GM23338 (cell line): Measurements from ENCODE around the gene SYNPO2. TPM values are rescaled to one million over a fixed set of nuclear protein-coding genes. Genes with fewer than 3 reads are reported as not detected.

Experiments used
- ATAC-seq: fragments of 200-7000 bp; cut with Tn5 transposase; 3 replicates; pipeline ENCODE4 v1.9.1; 2020
- DNase-seq: peaks from one replicate; pipeline ENCODE4 v3.0.0-alpha.2; 2015; ENCODE audit warnings: low spot score
- H2AFZ ChIP-seq: fragments of 200-600 bp; sonication (generic); 2 replicates; pipeline ENCODE4 v1.8.0; 2016; ENCODE audit warnings: antibody characterized with exemption, mild to moderate bottlenecking, moderate library complexity
- H3F3A ChIP-seq: fragments of 200-600 bp; sonication (generic); replicated peaks from 2 replicates; pipeline ENCODE4 v1.8.0; 2017; ENCODE audit warnings: antibody characterized with exemption, mixed run types, low read depth
- H3K27ac ChIP-seq: fragments of 200-600 bp; sonication (generic); 2 replicates; pipeline ENCODE4 v1.6.1; 2016; ENCODE audit warnings: low read depth
- H3K27me3 ChIP-seq: fragments of 200-600 bp; sonication (generic); 2 replicates; pipeline ENCODE4 v1.8.0; 2016; ENCODE audit warnings: mild to moderate bottlenecking, mixed run types, moderate library complexity; ENCODE audit not compliant: insufficient read depth
- H3K36me3 ChIP-seq: fragments of 200-600 bp; sonication (generic); 2 replicates; pipeline ENCODE4 v1.8.0; 2016; ENCODE audit warnings: mild to moderate bottlenecking; ENCODE audit not compliant: insufficient read depth
- H3K4me1 ChIP-seq: fragments of 200-600 bp; sonication (generic); 2 replicates; pipeline ENCODE4 v1.8.0; 2016; ENCODE audit warnings: mild to moderate bottlenecking, moderate library complexity; ENCODE audit not compliant: insufficient read depth
- H3K4me2 ChIP-seq: fragments of 200-600 bp; sonication (generic); 2 replicates; pipeline ENCODE4 v1.7.1; 2017; ENCODE audit warnings: mixed run types
- H3K4me3 ChIP-seq: fragments of 200-600 bp; sonication (generic); 2 replicates; pipeline ENCODE4 v1.6.1; 2016; ENCODE audit warnings: mixed run types
- H3K79me2 ChIP-seq: fragments of 200-600 bp; sonication (generic); replicated peaks from 2 replicates; pipeline ENCODE4 v1.8.0; 2017; ENCODE audit warnings: mild to moderate bottlenecking; ENCODE audit not compliant: insufficient read depth
- H3K9me2 ChIP-seq: fragments of 200-600 bp; sonication (generic); 2 replicates; pipeline ENCODE4 v1.8.0; 2017; ENCODE audit not compliant: insufficient read depth
- H4K20me1 ChIP-seq: fragments of 200-600 bp; sonication (generic); replicated peaks from 2 replicates; pipeline ENCODE4 v1.8.0; 2017; ENCODE audit warnings: mild to moderate bottlenecking; ENCODE audit not compliant: insufficient read depth
- H3K27ac Mint-ChIP-seq: 2 replicates; pipeline ENCODE4 v1.8.0; 2020; ENCODE audit warnings: inconsistent platforms, mild to moderate bottlenecking, moderate library complexity, mixed read lengths
- H3K27me3 Mint-ChIP-seq: 3 replicates; pipeline ENCODE4 v1.8.0; 2022; ENCODE audit warnings: low read depth, mild to moderate bottlenecking, moderate library complexity, mixed read lengths, inconsistent platforms; ENCODE audit not compliant: insufficient read depth, poor library complexity
- H3K36me3 Mint-ChIP-seq: 3 replicates; pipeline ENCODE4 v1.8.0; 2021; ENCODE audit warnings: low read depth, mild to moderate bottlenecking, inconsistent platforms, moderate library complexity, mixed read lengths
- H3K4me1 Mint-ChIP-seq: 3 replicates; pipeline ENCODE4 v1.8.0; 2020; ENCODE audit warnings: mild to moderate bottlenecking, inconsistent platforms, mixed read lengths
- H3K4me3 Mint-ChIP-seq: 3 replicates; pipeline ENCODE4 v1.8.0; 2021; ENCODE audit warnings: moderate library complexity, mild to moderate bottlenecking, inconsistent platforms, mixed read lengths
- H3K9me3 Mint-ChIP-seq: 3 replicates; pipeline ENCODE4 v1.8.0; 2020; ENCODE audit warnings: moderate library complexity, mild to moderate bottlenecking, inconsistent platforms, mixed read lengths
- CREB1 ChIP-seq: fragments of 250-450 bp; sonication (Bioruptor Pico); IDR thresholded peaks from 2 replicates; pipeline ENCODE4 v1.5.0; 2020; ENCODE audit warnings: low read depth, mild to moderate bottlenecking, moderate library complexity
- EZH2phosphoT487 ChIP-seq: fragments of 200-600 bp; sonication (generic); IDR thresholded peaks from one replicate; pipeline ENCODE4 v1.8.1; 2018; ENCODE audit warnings: antibody characterized with exemption; ENCODE audit not compliant: unreplicated experiment
- NANOG ChIP-seq: IDR thresholded peaks from 2 replicates; pipeline ENCODE4 v1.6.1; 2016; ENCODE audit warnings: antibody characterized with exemption, borderline replicate concordance
- polyA plus RNA-seq: library from polyadenylated mRNA; unstranded; fragments of >200 nt; fragmentation: Nextera tagmentation; extraction: Ambion mirVana; gene quantifications from 2 replicates; pipeline ENCODE4 v1.2.1, GENCODE V29; 2016
- total RNA-seq: library from RNA; depleted of rRNA; stranded (reverse); fragments of >200 nt; shearing (Covaris generic); gene quantifications from 2 replicates; pipeline ENCODE4 v1.2.3, GENCODE V29; 2014
- TF ChIP-seq, protein P1 (sequence below): IDR thresholded peaks from 2 replicates; pipeline ENCODE4 v1.6.1; 2016; ENCODE audit warnings: antibody characterized with exemption
- TF ChIP-seq, protein P2 (sequence below), 2 experiments: fragments of 200-600 bp in 1 of 2; sonication (generic) in 1 of 2; conservative IDR thresholded peaks; 2 replicates each; pipeline versions ENCODE4 v1.5.1 to v1.6.1; 2016 to 2017; ENCODE audit warnings: antibody characterized with exemption in 2 of 2, low read depth in 2 of 2, mild to moderate bottlenecking in 2 of 2, moderate library complexity in 1 of 2

Gene SYNPO2
- total and polyA plus RNA-seq, 2 experiments from 2014 or later, result 2.1 to 3.4 TPM

DNA sequence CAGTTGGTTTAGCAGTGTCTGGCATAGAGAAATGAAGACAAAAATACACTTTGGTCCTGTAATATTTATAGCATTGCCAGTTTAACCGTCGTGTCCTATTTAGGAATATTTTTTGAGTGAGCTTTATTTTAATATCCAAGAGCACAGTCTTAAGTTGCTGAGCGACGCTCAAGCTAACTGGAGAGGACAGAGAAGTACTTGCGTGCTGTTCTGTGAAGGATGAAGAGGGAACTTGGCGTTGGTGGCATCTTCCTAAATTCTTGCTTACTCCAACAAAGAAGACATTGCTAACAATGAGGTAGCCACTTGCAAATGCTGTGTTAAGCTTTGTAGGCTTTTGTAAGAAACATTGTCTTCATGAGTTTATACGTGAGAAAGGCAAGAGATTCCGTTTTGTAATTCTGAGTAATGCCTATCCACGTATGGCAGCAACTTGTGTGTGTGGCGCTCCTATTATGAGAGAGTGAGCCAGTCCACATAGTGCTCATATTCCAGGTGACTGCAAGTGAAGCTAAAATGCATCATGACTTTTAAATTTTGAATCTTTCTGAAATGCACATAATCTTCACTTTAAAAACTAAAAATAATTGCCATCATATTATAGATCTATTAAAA, 50.6 kb downstream of the SYNPO2 start (continued):
- TF ChIP-seq, protein P1, sequence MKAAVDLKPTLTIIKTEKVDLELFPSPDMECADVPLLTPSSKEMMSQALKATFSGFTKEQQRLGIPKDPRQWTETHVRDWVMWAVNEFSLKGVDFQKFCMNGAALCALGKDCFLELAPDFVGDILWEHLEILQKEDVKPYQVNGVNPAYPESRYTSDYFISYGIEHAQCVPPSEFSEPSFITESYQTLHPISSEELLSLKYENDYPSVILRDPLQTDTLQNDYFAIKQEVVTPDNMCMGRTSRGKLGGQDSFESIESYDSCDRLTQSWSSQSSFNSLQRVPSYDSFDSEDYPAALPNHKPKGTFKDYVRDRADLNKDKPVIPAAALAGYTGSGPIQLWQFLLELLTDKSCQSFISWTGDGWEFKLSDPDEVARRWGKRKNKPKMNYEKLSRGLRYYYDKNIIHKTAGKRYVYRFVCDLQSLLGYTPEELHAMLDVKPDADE, result no peak
- TF ChIP-seq EZH2phosphoT487 (no peak), CREB1 (no peak), NANOG (no peak)

DNA sequence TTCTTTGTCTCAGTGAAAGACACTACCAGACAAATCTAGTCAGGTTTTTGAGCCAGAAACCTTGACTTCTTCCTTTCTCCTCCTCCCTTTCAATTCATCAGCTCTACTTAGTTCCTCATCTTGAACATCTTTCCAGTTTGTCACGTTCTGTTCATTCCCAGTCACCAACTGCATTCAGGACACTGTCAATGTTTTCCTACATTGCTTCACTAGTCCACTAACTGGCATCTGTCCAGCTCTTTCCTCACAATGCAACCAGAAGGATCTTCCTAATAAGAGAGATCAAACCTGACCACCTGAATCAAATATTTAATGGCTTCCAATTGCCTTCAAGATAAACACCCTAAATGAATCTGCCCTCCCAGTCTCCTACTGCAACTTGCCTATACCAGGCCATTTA, 52.5 kb downstream of the SYNPO2 start:
- no peaks in the 10 kb centered on the region for H3K27me3 ChIP-seq
- H3K79me2 ChIP-seq, result no peaks in the 10 kb centered on the region
- H3K4me2 ChIP-seq, result no peak overlapping the region
- ATAC-seq, result no peak
- no peak for DNase-seq
- no peak overlapping the region for H3K4me3 Mint-ChIP-seq
- no peak overlapping the region for H3K27ac Mint-ChIP-seq
- TF ChIP-seq, protein P1, result no peak
- TF ChIP-seq, protein P2, sequence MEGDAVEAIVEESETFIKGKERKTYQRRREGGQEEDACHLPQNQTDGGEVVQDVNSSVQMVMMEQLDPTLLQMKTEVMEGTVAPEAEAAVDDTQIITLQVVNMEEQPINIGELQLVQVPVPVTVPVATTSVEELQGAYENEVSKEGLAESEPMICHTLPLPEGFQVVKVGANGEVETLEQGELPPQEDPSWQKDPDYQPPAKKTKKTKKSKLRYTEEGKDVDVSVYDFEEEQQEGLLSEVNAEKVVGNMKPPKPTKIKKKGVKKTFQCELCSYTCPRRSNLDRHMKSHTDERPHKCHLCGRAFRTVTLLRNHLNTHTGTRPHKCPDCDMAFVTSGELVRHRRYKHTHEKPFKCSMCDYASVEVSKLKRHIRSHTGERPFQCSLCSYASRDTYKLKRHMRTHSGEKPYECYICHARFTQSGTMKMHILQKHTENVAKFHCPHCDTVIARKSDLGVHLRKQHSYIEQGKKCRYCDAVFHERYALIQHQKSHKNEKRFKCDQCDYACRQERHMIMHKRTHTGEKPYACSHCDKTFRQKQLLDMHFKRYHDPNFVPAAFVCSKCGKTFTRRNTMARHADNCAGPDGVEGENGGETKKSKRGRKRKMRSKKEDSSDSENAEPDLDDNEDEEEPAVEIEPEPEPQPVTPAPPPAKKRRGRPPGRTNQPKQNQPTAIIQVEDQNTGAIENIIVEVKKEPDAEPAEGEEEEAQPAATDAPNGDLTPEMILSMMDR (conservative IDR thresholded peaks at IDR 0.05; ENCODE audit: low read depth in 2 of 2), result no peak
- no peaks in the 10 kb centered on the region for H3K36me3 ChIP-seq
- 0 out of 2 replicates have a peak, but pooled peaks cover 5% of the 10 kb centered on the region for H3K9me2 ChIP-seq
- H3F3A ChIP-seq, result no peaks in the 10 kb centered on the region
- no peaks in the 10 kb centered on the region for H3K36me3 Mint-ChIP-seq
- no peak overlapping the region for H3K27ac ChIP-seq
- H4K20me1 ChIP-seq, result no peaks in the 10 kb centered on the region
- H3K4me1 Mint-ChIP-seq, result peaks cover 30% of the 10 kb centered on the region
- H3K9me3 Mint-ChIP-seq, result no peaks in the 10 kb centered on the region
- peaks cover 2% of the 10 kb centered on the region for H3K27me3 Mint-ChIP-seq
- peaks cover 9% of the 10 kb centered on the region for H3K4me1 ChIP-seq
- no peak overlapping the region for H3K4me3 ChIP-seq
- H2AFZ ChIP-seq, result no peak overlapping the region

DNA sequence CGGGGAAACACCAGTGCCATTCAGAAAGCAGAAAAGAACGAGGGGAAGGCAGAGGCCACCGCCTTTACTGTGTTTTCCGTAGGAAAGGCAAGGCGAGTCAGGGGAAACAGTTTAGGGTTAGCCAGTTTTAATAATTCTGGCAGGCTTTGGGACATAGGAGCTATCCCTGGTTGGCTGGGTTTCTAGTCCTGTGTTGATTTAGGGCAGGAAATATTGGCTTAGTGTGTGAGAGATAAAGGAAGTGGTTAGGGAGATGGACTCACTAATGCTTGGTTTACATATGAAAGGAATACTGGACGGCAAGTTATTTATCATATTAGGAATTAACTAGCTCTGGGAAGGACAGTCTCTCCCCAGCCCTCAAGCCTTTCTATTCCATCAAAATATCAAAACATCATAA, 53.1 kb downstream of the SYNPO2 start:
- no peaks in the 10 kb centered on the region for H4K20me1 ChIP-seq
- 0 out of 2 replicates have a peak overlapping the region, but pooled peaks have one; percentile 69 for H2AFZ ChIP-seq
- Mint-ChIP-seq H3K36me3 (no peaks in the 10 kb centered on the region), H3K27ac (no peak overlapping the region), H3K4me1 (peaks cover 30% of the 10 kb centered on the region), H3K4me3 (no peak overlapping the region), H3K9me3 (no peaks in the 10 kb centered on the region), H3K27me3 (peaks cover 2% of the 10 kb centered on the region)
- H3K27me3 ChIP-seq, result no peaks in the 10 kb centered on the region
- no peak overlapping the region for H3K4me3 ChIP-seq
- peaks cover 9% of the 10 kb centered on the region for H3K4me1 ChIP-seq
- H3F3A ChIP-seq, result no peaks in the 10 kb centered on the region
- 0 out of 2 replicates have a peak, but pooled peaks cover 5% of the 10 kb centered on the region for H3K9me2 ChIP-seq
- no peaks in the 10 kb centered on the region for H3K36me3 ChIP-seq
- H3K79me2 ChIP-seq, result no peaks in the 10 kb centered on the region
- DNase-seq, result no peak
- H3K4me2 ChIP-seq, result no peak overlapping the region
- ATAC-seq, result no peak; the same call in 2 of the 3 replicates
- no peak overlapping the region for H3K27ac ChIP-seq
- TF ChIP-seq, protein P1, result no peak
- no peak for TF ChIP-seq NANOG
- TF ChIP-seq, protein P2 (conservative IDR thresholded peaks at IDR 0.05; ENCODE audit: low read depth in 2 of 2), result no peak
